ENCODE results near the gene RAB11FIP5.

RAB11FIP5 gene

GRCh38 chr2:73088211-73088610, 24.5 kb downstream of the RAB11FIP5 start:
- no peak for DNase-seq (ENCODE audit: low read depth in 2 of 2, low spot score in 1 of 2)

GRCh38 chr2:73087311-73087710, 25.4 kb downstream of the RAB11FIP5 start:
- no peak for DNase-seq (ENCODE audit: low read depth in 2 of 2, low spot score in 1 of 2)

GRCh38 chr2:73085691-73086090, 27.1 kb downstream of the RAB11FIP5 start:
- peak; percentile 55 to 72 for DNase-seq (ENCODE audit: low read depth in 2 of 2, low spot score in 1 of 2)

DNA sequence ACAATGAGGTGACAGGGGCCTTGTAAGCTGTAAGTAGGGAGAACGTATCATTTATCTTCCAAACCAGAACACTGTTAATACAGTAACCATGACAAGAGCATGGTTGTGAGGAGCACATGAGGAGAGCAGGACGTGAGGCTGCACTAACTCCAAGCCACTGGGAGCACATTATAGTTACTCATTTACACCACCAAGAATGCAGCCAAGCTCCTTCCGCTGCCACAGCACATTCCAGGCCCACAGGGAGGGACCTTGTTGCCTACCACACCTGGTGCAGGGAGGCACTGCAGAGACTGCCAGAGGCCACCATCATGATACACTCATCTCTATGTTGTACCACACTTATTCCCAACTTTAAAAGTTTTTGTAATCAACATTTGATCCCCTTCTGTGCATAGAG, 27.8 kb downstream of the RAB11FIP5 start:
- DNase-seq (ENCODE audit: low read depth in 2 of 2, low spot score in 1 of 2) = no peak

GRCh38 chr2:73083886-73084800, 28.6 kb downstream of the RAB11FIP5 start:
- DNase-seq (ENCODE audit: low read depth in 2 of 2, low spot score in 1 of 2) = no peak

GRCh38 chr2:73082523-73083410, 30.0 kb downstream of the RAB11FIP5 start:
- no peak for DNase-seq (ENCODE audit: low read depth in 2 of 2, low spot score in 1 of 2)

GRCh38 chr2:73081181-73081671, 31.5 kb downstream of the RAB11FIP5 start:
- DNase-seq (ENCODE audit: low read depth in 2 of 2, low spot score in 1 of 2) = no peak

GRCh38 chr2:73080321-73081131, 32.2 kb downstream of the RAB11FIP5 start:
- DNase-seq (ENCODE audit: low read depth in 2 of 2, low spot score in 1 of 2) = no peak

DNA sequence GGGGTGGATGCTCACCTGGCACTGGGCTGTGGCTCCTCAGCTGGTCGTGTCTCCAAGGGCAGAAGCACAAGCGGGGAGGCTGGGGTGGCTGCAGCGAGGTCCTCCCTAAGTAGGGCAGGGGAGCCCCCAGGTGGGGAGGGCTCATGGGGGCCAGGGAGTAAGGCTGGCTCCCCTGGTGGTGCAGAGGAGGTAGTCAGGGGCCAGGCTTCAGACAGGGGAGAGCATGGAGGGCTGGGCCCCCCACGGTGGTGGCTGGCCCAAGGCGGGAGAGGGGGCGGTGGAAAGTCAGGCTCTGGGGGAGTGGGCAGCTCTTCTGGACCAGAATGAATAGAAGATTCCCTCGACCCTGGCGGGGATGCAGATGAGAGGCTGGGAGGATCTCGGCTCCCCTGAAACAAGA, 33.1 kb downstream of the RAB11FIP5 start:
- DNase-seq (ENCODE audit: low read depth in 2 of 2, low spot score in 1 of 2) = no peak

DNA sequence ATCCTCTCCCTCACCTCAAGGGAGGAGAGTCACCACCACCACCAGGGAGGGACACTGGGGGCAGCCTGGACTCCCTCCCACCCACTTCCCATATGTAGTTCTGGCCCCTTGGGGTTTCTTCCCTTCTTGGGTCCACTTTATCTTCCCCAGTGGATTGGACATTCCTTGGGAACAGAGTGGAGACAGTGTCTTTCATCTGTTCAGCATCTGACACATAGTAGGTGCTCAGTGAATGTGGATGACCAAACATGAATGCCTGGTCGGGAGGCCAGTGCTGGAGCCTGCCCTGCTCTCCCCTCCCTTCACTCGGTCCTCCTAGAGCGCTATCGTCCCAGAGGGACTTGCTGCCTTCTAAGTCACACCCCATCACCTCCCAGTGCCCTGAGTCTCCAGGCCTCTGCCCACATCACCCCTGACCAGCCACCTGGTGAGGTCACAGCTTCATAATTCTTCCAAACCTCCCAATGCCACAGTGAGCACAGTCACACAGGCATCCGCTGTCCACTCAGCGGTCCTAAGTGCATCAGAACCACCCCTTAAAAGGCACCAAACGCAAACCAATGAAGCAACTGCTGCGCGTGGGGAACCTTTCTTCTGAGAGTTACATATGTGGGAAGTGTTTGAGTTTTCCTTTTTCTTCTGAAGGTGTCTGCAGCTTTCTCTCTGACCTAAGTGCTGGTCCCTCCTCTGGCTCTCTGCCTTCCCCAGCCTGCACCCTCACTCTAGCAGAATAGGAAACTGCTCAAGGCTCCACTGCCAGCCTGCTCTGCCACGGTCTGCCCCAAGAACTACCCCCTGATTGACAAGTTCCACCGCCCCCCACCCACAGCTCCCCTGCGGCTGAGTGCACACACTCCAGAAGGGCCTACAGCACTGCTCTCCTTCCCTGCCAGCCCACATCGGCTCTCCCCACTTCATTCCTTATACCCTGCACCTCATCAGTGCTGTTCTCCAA, 34.0 kb downstream of the RAB11FIP5 start:
- DNase-seq (ENCODE audit: low read depth in 2 of 2, low spot score in 1 of 2) = no peak

DNA sequence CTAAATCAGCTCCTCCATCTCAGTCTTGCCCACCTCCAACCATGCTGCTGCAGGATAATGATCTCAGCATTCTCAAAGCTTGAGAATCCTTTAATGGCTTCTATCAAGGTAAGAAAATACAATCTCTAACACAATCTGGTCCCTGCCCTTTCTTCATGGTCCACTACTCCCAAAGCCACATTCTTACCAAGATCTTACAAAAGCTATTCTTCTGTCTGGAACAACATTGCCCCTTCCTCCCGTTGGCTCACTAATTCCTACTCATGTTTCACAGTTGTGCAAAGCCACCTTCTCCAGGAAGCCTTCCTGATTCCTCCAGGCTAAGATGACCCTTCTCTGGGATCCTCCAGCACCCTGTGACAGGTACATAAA, 35.3 kb downstream of the RAB11FIP5 start:
- no peak for DNase-seq (ENCODE audit: low read depth in 2 of 2, low spot score in 1 of 2)

DNA sequence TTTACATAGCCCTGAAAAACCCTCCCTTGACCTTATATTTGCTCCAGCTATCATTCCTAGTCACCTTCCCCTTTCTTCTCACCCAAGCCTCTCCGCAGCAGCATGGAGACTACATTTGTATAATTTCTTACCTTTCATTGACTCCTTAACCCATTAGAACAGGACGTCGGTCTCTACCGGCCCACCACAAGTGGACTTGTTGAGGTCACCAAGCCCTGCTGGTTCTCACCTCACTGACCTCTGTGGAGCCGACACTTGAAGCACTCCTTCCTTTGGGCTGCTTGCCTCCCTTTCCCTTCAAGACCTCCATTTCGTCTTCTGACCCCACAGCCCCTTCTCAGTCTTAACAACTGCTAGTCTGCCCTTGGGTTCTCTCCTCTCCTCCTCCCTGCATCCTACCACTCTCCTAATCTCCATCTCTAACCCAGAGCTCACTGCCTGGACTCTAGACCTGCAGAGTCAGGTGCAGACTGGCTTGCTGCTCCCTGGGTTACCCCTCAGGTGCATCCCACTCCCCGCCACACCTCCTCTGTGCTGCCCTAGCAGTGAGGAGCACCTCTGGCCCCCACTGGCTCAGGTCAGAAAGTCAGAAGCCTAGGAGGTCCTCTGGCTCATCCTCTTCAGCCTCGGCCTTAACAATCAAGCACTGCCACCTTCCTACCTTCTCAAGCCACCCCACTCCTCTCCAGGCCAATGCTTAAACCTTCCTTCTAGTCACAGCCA, 35.9 kb downstream of the RAB11FIP5 start:
- no peak for DNase-seq (ENCODE audit: low read depth in 2 of 2, low spot score in 1 of 2)

- no peak for DNase-seq (ENCODE audit: low read depth in 2 of 2, low spot score in 1 of 2)
Observed at GRCh38 chr2:73075477-73076373, 37.0 kb downstream of the RAB11FIP5 start.

- no peak for DNase-seq (ENCODE audit: low read depth in 2 of 2, low spot score in 1 of 2)
Observed at GRCh38 chr2:73074110-73075069, 38.4 kb downstream of the RAB11FIP5 start.

- DNase-seq (ENCODE audit: low read depth in 2 of 2, low spot score in 1 of 2) = no peak
Observed at GRCh38 chr2:73072416-73072815, 40.3 kb downstream of the RAB11FIP5 start.

DNA sequence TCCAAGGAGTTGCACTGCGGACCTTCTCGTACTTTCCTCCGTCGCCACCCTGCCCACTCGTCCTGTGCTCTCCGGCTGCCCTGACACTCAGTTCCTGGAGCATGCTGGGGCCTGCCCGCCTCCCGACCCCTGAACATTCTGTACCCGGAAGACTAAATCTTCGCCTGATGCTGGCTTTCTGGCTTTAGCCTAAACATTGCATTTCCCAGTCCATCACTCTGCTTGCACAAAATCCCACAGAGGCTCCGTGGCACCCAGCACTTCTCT, 40.7 kb downstream of the RAB11FIP5 start:
- DNase-seq (ENCODE audit: low read depth in 2 of 2, low spot score in 1 of 2) = no peak

- peak; percentile 87 to 90 for DNase-seq (ENCODE audit: low read depth in 2 of 2, low spot score in 1 of 2)
Observed at GRCh38 chr2:73071360-73072128, 41.2 kb downstream of the RAB11FIP5 start, which contains the start of gene SFXN5. Gene SFXN5 (minus strand): TSS chr2:73071712. CDS start chr2:73071705, 7 bp downstream.

Data from stimulated activated CD8-positive, alpha-beta memory T cell treated with anti-CD3 and anti-CD28 coated beads, Interleukin-4, amount 100 ng/mL, for 4 hours (primary cell).